Heart left ventricle (tissue), 16 donors: ENCODE results near the gene IFT25. TPM values are rescaled to one million over a fixed set of nuclear protein-coding genes. Genes with fewer than 3 reads are reported as not detected.

Source experiments
- ATAC-seq, 4 donors: fragments of 200-7000 bp; cut with Tn5 transposase; one replicate each; pipeline ENCODE4 v1.9.1; 2020 to 2022; ENCODE audit warnings: moderate library complexity in 4 of 4, mild to moderate bottlenecking in 3 of 4, moderate number of reproducible peaks in 1 of 4
- DNase-seq, 5 donors: peaks; one replicate each; pipeline ENCODE4 v3.0.0-alpha.2; 2020
- H3K27ac ChIP-seq, 12 donors: fragments of 200-600 bp; sonication (generic) in 4 of 12; one replicate each; pipeline versions ENCODE4 v1.5.0 to v1.8.0; 2016 to 2022; ENCODE audit warnings: mild to moderate bottlenecking in 2 of 12
- H3K27me3 ChIP-seq, 9 donors: fragments of 200-600 bp; sonication (generic) in 2 of 9; one replicate each; pipeline versions ENCODE4 v1.5.1 to v1.8.0; 2016 to 2022; ENCODE audit warnings: mild to moderate bottlenecking in 3 of 9
- H3K36me3 ChIP-seq, 9 donors: fragments of 200-600 bp; sonication (generic) in 2 of 9; one replicate each; pipeline versions ENCODE4 v1.5.0 to v1.8.0; 2018 to 2022; ENCODE audit warnings: mild to moderate bottlenecking in 2 of 9
- H3K4me1 ChIP-seq, 12 donors: fragments of 200-600 bp; sonication (generic) in 4 of 12; one replicate each; pipeline versions ENCODE4 v1.5.0 to v1.8.0; 2016 to 2022; ENCODE audit warnings: mild to moderate bottlenecking in 3 of 12
- H3K4me3 ChIP-seq, 12 donors: fragments of 200-600 bp; sonication (generic) in 4 of 12; one replicate each; pipeline versions ENCODE4 v1.5.0 to v1.8.0; 2017 to 2022; ENCODE audit warnings: mild to moderate bottlenecking in 9 of 12, moderate library complexity in 4 of 12
- H3K9me3 ChIP-seq, 12 donors: fragments of 200-600 bp; sonication (generic) in 4 of 12; one replicate each; pipeline versions ENCODE4 v1.5.0 to v1.8.0; 2016 to 2022; ENCODE audit warnings: mild to moderate bottlenecking in 1 of 12
- CTCF ChIP-seq, 12 donors: fragments of 200-600 bp; sonication (generic) in 4 of 12; IDR thresholded peaks; one replicate each; pipeline versions ENCODE4 v1.5.0 to v1.8.0; 2018 to 2022; ENCODE audit warnings: antibody characterized with exemption in 12 of 12, mild to moderate bottlenecking in 5 of 12
- POLR2A ChIP-seq, 2 donors: fragments of 450-650 bp; IDR thresholded peaks; one replicate each; pipeline ENCODE4 v1.6.1; 2017; ENCODE audit warnings: antibody characterized with exemption in 2 of 2, mild to moderate bottlenecking in 2 of 2, moderate library complexity in 2 of 2
- WGBS, 4 donors: extraction: QIAGEN DNeasy Blood & Tissue Kit in 2 of 4; methylation state at CpG; one replicate each; pipeline versions ENCODE4 v1.1.5 to v1.1.7; 2013 to 2018; 5-methylcytosine and 5-hydroxymethylcytosine counted together
- intact Hi-C, 10 donors: fragments of 100-400 bp; cut with DNase I; formaldehyde crosslinking; loops; one replicate each; pipeline versions ENCODE4 v1.11.1 to v1.14.2; 2022
- polyA plus RNA-seq, 2 donors: library from polyadenylated mRNA; stranded (reverse); fragments of 200-250 nt; gene quantifications; one replicate each; pipeline ENCODE4 v1.2.3, GENCODE V29; 2013
- total RNA-seq, 9 donors: library from RNA; depleted of rRNA in 2 of 9; stranded (reverse); fragments of >200 nt in 2 of 9; fragmentation: NEBNext Ultra II Directional in 3 of 9; extraction: Animal tissue kit (Norgen Biotek cat#: 25700) in 3 of 9; gene quantifications; one replicate each; pipeline versions ENCODE4 v1.1.0 to v1.2.4, GENCODE V29; 2016 to 2023
- donor health status: ischemic (EF 13 %, LVEDD 7.1; RV severe dilation, severe dysfunction).
- donor health status: healthy with polysubstance abuse.
- donor health status: DM: no; HTN: yes; CAD: no.
- donor health status: DM: no; HTN: no; CAD: no.
- donor health status: ischemic (EF 25% LVEDD 6.9; RV normal size, moderate dysfunction).
- donor health status: ischemic (EF 25% LVEDD 5.7; RV mildly dilated, moderate dysfunction).
- donor health status: healthy.
- donor health status: DM: yes; HTN: yes; CAD: no.
- donor health status: ischemic (EF 35%, LVEDD 5.7; RV mildly dilated, moderate dysfunction).
- donor health status: nonischemic (EF 11% LVEDD 7.7; RV severe dilation, severe dysfunction).
- donor health status: DM: yes; HTN: yes; CAD: no.
- donor health status: PGD.
- donor health status: ischemic (EF 29% LVEDD 5.4; RV normal size, mild dysfunction).
- donor health status: nonischemic (EF 23%, LVEDD 6.1; RV moderate dilation, normal function).

Gene IFT25
- total and polyA plus RNA-seq, 11 donors = 6.5 to 17.6 (median 11.6) TPM

GRCh38 chr1:53943490-53944043 is 1.9 kb downstream of the IFT25 start:
- H3K36me3 ChIP-seq = peaks cover 0 to 12% (median 0%) of the 10 kb centered on the region in 9 donors
- peaks cover 2 to 45% (median 20%) of the 10 kb centered on the region in 12 donors for H3K4me1 ChIP-seq
- H3K27me3 ChIP-seq = no peaks in the 10 kb centered on the region
- no peak for DNase-seq
- no peak overlapping the region for H3K4me3 ChIP-seq
- no peak overlapping the region for H3K27ac ChIP-seq
- H3K9me3 ChIP-seq = no peaks in the 10 kb centered on the region
- 95 to 97% (median 96%) methylated on average over 14 of the region's 14 CpGs for WGBS, 4 donors
- ATAC-seq = no peak
- intact Hi-C loops = loop anchor here in 3 of 10 donors (2.0 to 10.0 kb wide), 2 partner anchors 53 to 111 kb away; partner anchors contain the start of genes TCEANC2 (in 2 of the 3) and TMEM59 (in 2 of the 3)
- TF ChIP-seq POLR2A (IDR thresholded peaks at IDR 0.05) (no peak), CTCF (IDR thresholded peaks at IDR 0.05) (no peak)

- TF ChIP-seq POLR2A (IDR thresholded peaks at IDR 0.05) (no peak), CTCF (IDR thresholded peaks at IDR 0.05) (no peak)
- Histone ChIP-seq H3K27me3 (no peaks in the 10 kb centered on the region), H3K36me3 (peaks cover 0 to 17% (median 0%) of the 10 kb centered on the region in 9 donors), H3K9me3 (no peaks in the 10 kb centered on the region), H3K4me1 (peaks cover 2 to 45% (median 20%) of the 10 kb centered on the region in 12 donors), H3K27ac (no peak overlapping the region), H3K4me3 (no peak overlapping the region)
- DNase-seq (no peak), ATAC-seq (no peak)
- 93 to 97% (median 94%) methylated on average over 6 of the region's 6 CpGs for WGBS, 4 donors
- intact Hi-C loops = loop anchor here in 2 of 10 donors (10.0 kb wide), 1 partner anchor 112 kb away; the partner anchor contains the start of genes TCEANC2 (in 2 of the 2) and TMEM59 (in 2 of the 2)
Observed at GRCh38 chr1:53943090-53943489, 2.4 kb downstream of the IFT25 start.

GRCh38 chr1:53942127-53942957 is 3.2 kb downstream of the IFT25 start:
- no peak overlapping the region for H3K27ac ChIP-seq
- peaks cover 0 to 24% (median 0%) of the 10 kb centered on the region in 9 donors for H3K36me3 ChIP-seq
- intact Hi-C loops = loop anchor here in 2 of 10 donors (10.0 kb wide), 1 partner anchor 112 kb away; the partner anchor contains the start of genes TCEANC2 (in 2 of the 2) and TMEM59 (in 2 of the 2)
- no peaks in the 10 kb centered on the region for H3K9me3 ChIP-seq
- no peak overlapping the region for H3K4me3 ChIP-seq
- ATAC-seq = no peak
- DNase-seq = no peak
- TF ChIP-seq POLR2A (IDR thresholded peaks at IDR 0.05) = no peak
- no peak for TF ChIP-seq CTCF (IDR thresholded peaks at IDR 0.05)
- H3K4me1 ChIP-seq = peaks cover 2 to 38% (median 15%) of the 10 kb centered on the region in 12 donors
- H3K27me3 ChIP-seq = no peaks in the 10 kb centered on the region
- WGBS, 4 donors = 87 to 93% (median 90%) methylated on average over 7 of the region's 7 CpGs
